ENCODE data around the gene FBXO46. TPM values are rescaled to one million over a fixed set of nuclear protein-coding genes. Genes with fewer than 3 reads are reported as not detected.
A peak's percentile ranks its signal among the peaks of the same experiment; 100 is the strongest.

The FBXO46 gene, protein sequence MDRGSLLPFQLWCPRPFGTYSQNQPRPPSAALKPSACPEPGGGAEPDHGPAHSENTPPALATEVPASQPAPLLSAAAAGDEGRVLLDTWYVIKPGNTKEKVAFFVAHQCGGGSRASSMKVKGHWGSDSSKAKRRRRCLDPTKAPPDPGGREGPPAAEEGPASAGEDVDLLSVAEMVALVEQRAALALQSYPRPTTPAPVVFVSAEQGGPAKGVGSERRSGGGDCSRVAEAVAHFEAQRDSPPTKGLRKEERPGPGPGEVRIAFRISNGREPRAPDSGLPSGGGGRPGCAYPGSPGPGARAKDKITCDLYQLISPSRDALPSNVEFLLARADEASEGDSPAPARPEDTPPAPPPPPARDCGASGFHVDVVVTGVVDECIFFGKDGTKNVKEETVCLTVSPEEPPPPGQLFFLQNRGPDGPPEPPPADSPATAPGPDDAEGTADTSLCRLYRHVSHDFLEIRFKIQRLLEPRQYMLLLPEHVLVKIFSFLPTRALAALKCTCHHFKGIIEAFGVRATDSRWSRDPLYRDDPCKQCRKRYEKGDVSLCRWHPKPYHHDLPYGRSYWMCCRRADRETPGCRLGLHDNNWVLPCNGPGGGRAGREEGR
- 10 to 100 TPM; 13.7 to 22.3 (median 17.4) TPM for total RNA-seq

DNA sequence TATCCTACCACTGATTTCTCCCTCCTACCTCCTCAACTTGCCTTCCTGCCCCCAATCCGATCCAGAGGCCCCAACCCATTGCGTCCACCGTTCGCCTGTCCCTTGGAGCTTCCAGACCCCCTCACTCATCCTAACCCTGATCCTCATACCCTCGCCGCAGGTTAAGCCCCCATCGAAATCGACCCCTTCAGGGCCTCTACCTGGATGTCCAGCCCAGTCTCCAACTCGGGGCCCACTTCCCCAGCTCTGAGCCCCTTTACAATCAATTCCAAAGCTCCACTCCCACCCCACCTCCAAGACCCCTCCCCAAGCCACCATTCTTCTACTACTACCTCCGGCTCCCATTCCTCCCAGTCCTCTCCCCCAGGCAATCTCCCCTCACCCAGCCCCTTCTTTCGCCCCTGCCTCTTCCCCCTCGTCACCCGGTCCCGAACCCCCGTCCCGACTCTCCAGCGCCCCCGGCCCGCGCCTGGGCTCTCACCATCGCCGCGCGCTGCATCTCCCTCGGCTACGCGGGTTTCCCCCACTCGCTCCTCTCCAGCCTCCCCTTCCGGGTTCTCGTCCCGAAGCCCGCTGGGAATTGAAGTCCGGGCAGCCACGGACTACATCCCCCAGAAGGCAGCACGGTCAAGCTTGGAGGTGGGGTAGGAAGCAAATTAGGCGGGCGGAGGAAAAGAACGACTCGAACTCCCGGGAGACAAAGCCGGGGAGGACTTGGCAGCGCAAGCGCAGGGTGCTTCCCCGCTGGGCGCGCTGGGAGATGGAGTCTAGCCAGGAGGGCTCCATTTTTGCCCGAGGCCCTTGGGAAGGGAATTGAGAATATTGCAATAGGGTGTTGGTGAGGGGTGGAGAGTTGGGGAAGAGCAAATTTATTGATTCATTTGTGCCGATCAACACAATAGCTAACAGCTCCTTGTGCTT, at the start of gene FBXO46:
FBXO46 (minus strand) TSS at position 529 of the 921 bp plus-strand sequence. CDS start 17,401 bp downstream, outside the sequence.
- intact Hi-C loops (cut with DNase I): no loop called here

GRCh38 chr19:45780146-45780447, 49.4 kb upstream of the FBXO46 start:
- no peak overlapping the region for H3K4me3 ChIP-seq (replicated peaks in 1 of 3)
- no peak overlapping the region for H3K27ac ChIP-seq
- H3K9me3 ChIP-seq: no peaks in the 10 kb centered on the region
- intact Hi-C loops (cut with DNase I): no loop called here
- H3K4me1 ChIP-seq: peaks cover 30 to 35% of the 10 kb centered on the region in 2 donors
- H3K27me3 ChIP-seq: no peaks in the 10 kb centered on the region
- WGBS, 2 donors: 55 to 56% methylated on average over 4 of the region's 4 CpGs
- no peak for DNase-seq
- no peak for TF ChIP-seq POLR2A (IDR thresholded peaks at IDR 0.05)
- TF ChIP-seq CTCF (IDR thresholded peaks at IDR 0.05): no peak
- H3K36me3 ChIP-seq: peaks cover 13 to 15% of the 10 kb centered on the region in 2 donors

More for the DNA sequence above, at the start of gene FBXO46:
- no peaks in the 10 kb centered on the region for H3K9me3 ChIP-seq
- H3K36me3 ChIP-seq: no peaks in the 10 kb centered on the region
- peak; percentile 97 to 98 for DNase-seq
- TF ChIP-seq CTCF (IDR thresholded peaks at IDR 0.05) (no peak), POLR2A (IDR thresholded peaks at IDR 0.05) (peak in 1 of 2 donors; percentile 85)
- 1 to 2% methylated on average over 32 to 48 of the region's 48 CpGs for WGBS, 2 donors
- H3K4me3 ChIP-seq (replicated peaks in 1 of 3): peak within 1 kb of the TSS; percentile 57 to 90 (median 61)
- no peaks in the 10 kb centered on the region for H3K27me3 ChIP-seq
- peaks cover 9 to 26% of the 10 kb centered on the region in 2 donors for H3K4me1 ChIP-seq
- peak within 1 kb of the TSS in 2 of 3 donors; percentile 25 to 51 for H3K27ac ChIP-seq

- WGBS, 2 donors: 28 to 31% methylated on average over 37 to 48 of the region's 48 CpGs
- intact Hi-C loops (cut with DNase I): no loop called here
- Histone ChIP-seq H3K4me3 (replicated peaks in 1 of 3) (no peak overlapping the region), H3K27me3 (no peaks in the 10 kb centered on the region), H3K4me1 (peaks cover 30 to 35% of the 10 kb centered on the region in 2 donors), H3K9me3 (no peaks in the 10 kb centered on the region), H3K27ac (no peak overlapping the region), H3K36me3 (peaks cover 15 to 16% of the 10 kb centered on the region in 2 donors)
- TF ChIP-seq CTCF (IDR thresholded peaks at IDR 0.05) (peak in 4 of 6 experiments; percentile 26 to 47 (median 35)), POLR2A (IDR thresholded peaks at IDR 0.05) (no peak)
- peak; percentile 77 to 81 for DNase-seq
These were observed 48.8 kb upstream of the FBXO46 start for GRCh38 chr19:45779231-45780145.

DNA sequence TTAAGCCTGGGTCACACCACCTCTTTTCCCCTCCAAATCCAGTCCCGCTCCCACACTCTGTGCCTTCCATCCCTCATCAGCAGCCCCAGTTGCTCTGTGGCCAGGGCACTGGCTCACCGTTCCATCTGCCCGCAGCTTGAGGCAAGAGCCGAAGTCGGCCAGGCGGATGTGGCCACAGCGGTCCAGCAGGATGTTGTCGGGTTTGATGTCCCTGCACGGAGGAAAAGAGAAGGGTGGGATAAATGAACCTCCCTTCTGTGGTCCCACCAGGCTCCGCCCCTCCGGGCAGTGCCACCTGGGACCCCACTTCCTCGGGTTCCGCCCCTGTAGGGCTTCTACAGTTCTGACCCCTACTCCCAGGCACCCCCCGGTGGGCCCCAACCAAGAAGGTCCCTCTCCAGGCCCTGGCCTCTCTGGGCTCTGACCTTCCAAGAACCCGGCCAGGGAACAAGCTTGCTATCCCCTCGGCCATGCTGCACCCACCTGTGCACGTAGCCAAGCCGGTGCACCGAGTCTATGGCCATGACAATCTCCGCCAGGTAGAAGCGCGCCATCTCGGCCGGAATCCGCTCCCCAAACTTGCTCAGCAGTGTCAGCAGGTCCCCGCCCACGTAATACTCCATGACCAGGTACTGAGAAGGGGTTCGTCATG, 47.4 kb upstream of the FBXO46 start:
- Histone ChIP-seq H3K36me3 (peaks cover 15 to 18% of the 10 kb centered on the region in 2 donors), H3K27ac (no peak overlapping the region), H3K9me3 (no peaks in the 10 kb centered on the region), H3K4me1 (peaks cover 30 to 32% of the 10 kb centered on the region in 2 donors), H3K27me3 (no peaks in the 10 kb centered on the region), H3K4me3 (replicated peaks in 1 of 3) (no peak overlapping the region)
- intact Hi-C loops (cut with DNase I): no loop called here
- TF ChIP-seq CTCF (IDR thresholded peaks at IDR 0.05): no peak
- no peak for TF ChIP-seq POLR2A (IDR thresholded peaks at IDR 0.05)
- 95 to 96% methylated on average over 20 to 28 of the region's 28 CpGs for WGBS, 2 donors
- no peak for DNase-seq

Data from thyroid gland (tissue), 4 donors.